Measurements from ENCODE around the gene TCEAL4. TPM values are rescaled to one million over a fixed set of nuclear protein-coding genes. Genes with fewer than 3 reads are reported as not detected.

The TCEAL4 gene
- total RNA-seq, 3 donors from 2014 or later (not counting 1 experiment from before 2014, with no cell fraction given) = 3.2 to 5.2 (median 4.9) TPM

GRCh38 chrX:103626855-103627254 is 41.5 kb downstream of the TCEAL4 start:
- intact Hi-C loops (cut with micrococcal nuclease) = no loop called here
- H3K27ac ChIP-seq (ENCODE audit: low read length) = no peak overlapping the region
- Mint-ChIP-seq H3K27me3 (ENCODE audit: low read depth in 2 of 2) (peaks cover 0 to 5% of the 10 kb centered on the region in 2 donors), H3K27ac (peak overlapping the region; percentile 28), H3K36me3 (no peaks in the 10 kb centered on the region), H3K9me3 (no peaks in the 10 kb centered on the region), H3K4me3 (peak overlapping the region; percentile 25), H3K4me1 (peaks cover 11 to 20% of the 10 kb centered on the region in 2 donors)
- H3K36me3 ChIP-seq (ENCODE audit: control insufficient read depth, insufficient read depth, low read length) = no peaks in the 10 kb centered on the region
- H3K27me3 ChIP-seq (ENCODE audit: control insufficient read depth, insufficient read depth, low read length) = no peaks in the 10 kb centered on the region
- no peak overlapping the region for H3K4me3 ChIP-seq (ENCODE audit: low read length)
- peaks cover 10% of the 10 kb centered on the region for H3K4me1 ChIP-seq (ENCODE audit: control insufficient read depth, insufficient read depth, low read length)
- DNase-seq (no peak), ATAC-seq (no peak)
- no peaks in the 10 kb centered on the region for H3K9me3 ChIP-seq (ENCODE audit: control insufficient read depth, insufficient read depth, low read length)
- TF ChIP-seq CTCF (IDR thresholded peaks at IDR 0.05) = no peak

- peak within 1 kb of the TSS; percentile 3 to 91 for H3K27ac Mint-ChIP-seq
- no peaks in the 10 kb centered on the region for H3K9me3 Mint-ChIP-seq
- ATAC-seq (peak; percentile 71 to 77 (median 77)), DNase-seq (peak; percentile 33 to 69)
- H3K9me3 ChIP-seq (ENCODE audit: control insufficient read depth, insufficient read depth, low read length) = no peaks in the 10 kb centered on the region
- intact Hi-C loops (cut with micrococcal nuclease) = no loop called here
- peaks cover 11 to 20% of the 10 kb centered on the region in 2 donors for H3K4me1 Mint-ChIP-seq
- H3K36me3 Mint-ChIP-seq = no peaks in the 10 kb centered on the region
- peak within 1 kb of the TSS; percentile 92 for H3K4me3 Mint-ChIP-seq
- H3K27me3 ChIP-seq (ENCODE audit: control insufficient read depth, insufficient read depth, low read length) = no peaks in the 10 kb centered on the region
- H3K36me3 ChIP-seq (ENCODE audit: control insufficient read depth, insufficient read depth, low read length) = no peaks in the 10 kb centered on the region
- peak within 1 kb of the TSS; percentile 79 for H3K27ac ChIP-seq (ENCODE audit: low read length)
- peaks cover 10% of the 10 kb centered on the region for H3K4me1 ChIP-seq (ENCODE audit: control insufficient read depth, insufficient read depth, low read length)
- no peak for TF ChIP-seq CTCF (IDR thresholded peaks at IDR 0.05)
- peaks cover 0 to 5% of the 10 kb centered on the region in 2 donors for H3K27me3 Mint-ChIP-seq (ENCODE audit: low read depth in 2 of 2)
- H3K4me3 ChIP-seq (ENCODE audit: low read length) = peak within 1 kb of the TSS; percentile 93
- WGBS (ENCODE audit: insufficient coverage) = 4% methylated on average over 23 of the region's 32 CpGs
Observed at GRCh38 chrX:103628386-103629317, 43.3 kb downstream of the TCEAL4 start, which contains the start of gene TCEAL1. TSS of gene TCEAL1 (plus strand) at chrX:103628975. CDS start at chrX:103629917, 942 bp downstream.

DNA sequence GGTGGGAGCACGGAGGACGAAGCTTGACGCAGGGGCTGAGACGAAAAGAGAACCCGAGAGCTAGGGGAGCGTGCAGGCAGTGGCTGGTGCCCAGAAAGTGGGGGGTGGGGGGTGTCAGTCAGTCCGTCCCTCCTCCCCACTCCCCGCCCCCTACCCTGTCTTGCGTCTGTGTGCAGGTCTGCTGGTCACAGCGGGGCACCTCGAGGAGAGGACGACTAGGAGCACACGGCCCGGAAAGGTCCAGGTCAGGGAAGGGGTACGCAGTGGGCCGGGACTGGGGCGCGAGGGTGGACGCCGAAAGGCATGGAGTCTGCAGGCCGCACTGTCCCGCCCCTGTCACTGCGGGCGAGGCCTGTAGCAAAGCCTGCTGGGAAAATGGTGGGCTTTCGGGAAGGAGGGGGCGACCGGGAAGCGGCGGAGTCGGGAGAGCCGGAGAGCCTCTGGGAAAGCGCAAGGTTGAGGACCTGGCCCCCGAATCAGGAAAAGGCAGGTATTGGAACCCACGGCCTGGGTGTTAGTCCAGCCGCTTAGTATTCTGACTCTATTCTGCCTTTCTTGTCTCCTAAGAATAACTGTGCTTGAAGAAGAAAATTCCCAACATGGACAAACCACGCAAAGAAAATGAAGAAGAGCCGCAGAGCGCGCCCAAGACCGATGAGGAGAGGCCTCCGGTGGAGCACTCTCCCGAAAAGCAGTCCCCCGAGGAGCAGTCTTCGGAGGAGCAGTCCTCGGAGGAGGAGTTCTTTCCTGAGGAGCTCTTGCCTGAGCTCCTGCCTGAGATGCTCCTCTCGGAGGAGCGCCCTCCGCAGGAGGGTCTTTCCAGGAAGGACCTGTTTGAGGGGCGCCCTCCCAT is 44.2 kb downstream of the TCEAL4 start:
- 3% methylated on average over 44 of the region's 49 CpGs for WGBS (ENCODE audit: insufficient coverage)
- no peaks in the 10 kb centered on the region for H3K9me3 ChIP-seq (ENCODE audit: control insufficient read depth, insufficient read depth, low read length)
- peaks cover 10% of the 10 kb centered on the region for H3K4me1 ChIP-seq (ENCODE audit: control insufficient read depth, insufficient read depth, low read length)
- H3K27ac ChIP-seq (ENCODE audit: low read length) = peak overlapping the region; percentile 79
- H3K4me1 Mint-ChIP-seq = peaks cover 11 to 20% of the 10 kb centered on the region in 2 donors
- H3K4me3 Mint-ChIP-seq = peak overlapping the region; percentile 92
- H3K9me3 Mint-ChIP-seq = no peaks in the 10 kb centered on the region
- intact Hi-C loops (cut with micrococcal nuclease) = no loop called here
- H3K4me3 ChIP-seq (ENCODE audit: low read length) = peak overlapping the region; percentile 93
- DNase-seq (peak in 1 of 2 donors; percentile 39), ATAC-seq (peak; percentile 54 to 59 (median 54))
- TF ChIP-seq CTCF (IDR thresholded peaks at IDR 0.05) = no peak
- H3K36me3 ChIP-seq (ENCODE audit: control insufficient read depth, insufficient read depth, low read length) = no peaks in the 10 kb centered on the region
- peaks cover 0 to 5% of the 10 kb centered on the region in 2 donors for H3K27me3 Mint-ChIP-seq (ENCODE audit: low read depth in 2 of 2)
- no peaks in the 10 kb centered on the region for H3K36me3 Mint-ChIP-seq
- H3K27ac Mint-ChIP-seq = peak overlapping the region; percentile 3 to 91
- no peaks in the 10 kb centered on the region for H3K27me3 ChIP-seq (ENCODE audit: control insufficient read depth, insufficient read depth, low read length)

Measured in natural killer cell (primary cell).